HUES64 (cell line): ENCODE data around the gene TMPRSS3.

Source experiments
- H3K27ac ChIP-seq: 2 replicates; pipeline ENCODE4 v1.7.0; 2013; ENCODE audit warnings: low read depth, low read length, inconsistent platforms
- H3K27me3 ChIP-seq: 2 replicates; pipeline ENCODE4 v1.6.1; 2013; ENCODE audit warnings: mild to moderate bottlenecking, low read length; ENCODE audit not compliant: insufficient read depth
- H3K36me3 ChIP-seq: 2 replicates; pipeline ENCODE4 v1.6.1; 2013; ENCODE audit warnings: mild to moderate bottlenecking, low read length; ENCODE audit not compliant: insufficient read depth
- H3K4me1 ChIP-seq: 2 replicates; pipeline ENCODE4 v1.6.1; 2013; ENCODE audit warnings: mild to moderate bottlenecking, low read length, moderate library complexity; ENCODE audit not compliant: insufficient read depth
- H3K4me3 ChIP-seq: 2 replicates; pipeline ENCODE4 v1.5.1; 2013; ENCODE audit warnings: mild to moderate bottlenecking, low read length, moderate library complexity
- H3K9ac ChIP-seq: 2 replicates; pipeline ENCODE4 v1.6.1; 2013; ENCODE audit warnings: mild to moderate bottlenecking, low read depth, low read length
- H3K9me3 ChIP-seq: 2 replicates; pipeline ENCODE4 v1.6.1; 2013; ENCODE audit warnings: low read depth, low read length; ENCODE audit not compliant: insufficient read depth
- WGBS: fragments of 150-250, 120-280 bp; methylation state at CpG from one replicate; pipeline ENCODE4 v1.1.7; 2013; ENCODE audit warnings: missing lambda C conversion rate; 5-methylcytosine and 5-hydroxymethylcytosine counted together

Gene TMPRSS3

DNA sequence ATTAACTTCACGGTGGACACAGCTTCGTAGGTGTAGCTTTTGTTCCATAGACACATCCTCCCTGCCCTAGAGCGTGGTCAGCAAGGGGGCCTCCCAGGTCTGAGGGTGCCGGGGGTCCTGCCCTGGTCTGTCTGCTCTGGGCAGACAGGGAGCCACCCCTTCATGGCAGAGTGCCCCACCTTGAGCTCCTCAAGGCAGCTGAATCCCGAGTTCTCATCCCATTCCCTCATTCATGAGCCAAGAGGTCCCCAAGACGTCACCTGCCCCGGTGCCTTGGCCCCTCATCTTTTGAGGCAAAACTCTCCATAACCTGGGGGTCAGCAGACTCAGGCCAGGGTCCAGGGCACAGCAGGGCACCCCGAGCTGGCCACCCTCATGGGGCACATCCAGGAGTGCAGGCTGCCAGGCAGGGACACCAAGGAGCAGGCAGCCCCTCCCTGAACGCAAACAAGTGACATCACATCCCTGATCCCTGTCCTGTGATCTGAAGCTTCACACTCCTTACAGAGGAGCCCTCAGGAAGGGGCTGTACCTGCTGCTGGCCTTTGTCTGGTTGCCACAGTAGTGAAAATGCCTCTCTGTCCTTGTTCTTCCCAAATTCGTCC, 31.1 kb upstream of the TMPRSS3 start:
- Histone ChIP-seq H3K4me1 (no peaks in the 10 kb centered on the region), H3K27me3 (no peaks in the 10 kb centered on the region), H3K27ac (no peak overlapping the region), H3K9ac (no peak overlapping the region), H3K36me3 (no peaks in the 10 kb centered on the region), H3K9me3 (no peaks in the 10 kb centered on the region), H3K4me3 (no peak overlapping the region)
- WGBS = 87% methylated on average over 10 of the region's 10 CpGs

GRCh38 chr21:42426424-42426823, 30.6 kb upstream of the TMPRSS3 start:
- no peak overlapping the region for H3K27ac ChIP-seq
- H3K27me3 ChIP-seq = no peaks in the 10 kb centered on the region
- WGBS = 89% methylated on average over 7 of the region's 7 CpGs
- H3K4me3 ChIP-seq = no peak overlapping the region
- H3K9ac ChIP-seq = no peak overlapping the region
- H3K9me3 ChIP-seq = no peaks in the 10 kb centered on the region
- H3K36me3 ChIP-seq = no peaks in the 10 kb centered on the region
- no peaks in the 10 kb centered on the region for H3K4me1 ChIP-seq

GRCh38 chr21:42425591-42425990, 29.7 kb upstream of the TMPRSS3 start:
- 91% methylated on average over 4 of the region's 4 CpGs for WGBS
- Histone ChIP-seq H3K4me3 (no peak overlapping the region), H3K9ac (no peak overlapping the region), H3K9me3 (no peaks in the 10 kb centered on the region), H3K27me3 (no peaks in the 10 kb centered on the region), H3K27ac (no peak overlapping the region), H3K36me3 (no peaks in the 10 kb centered on the region), H3K4me1 (no peaks in the 10 kb centered on the region)

DNA sequence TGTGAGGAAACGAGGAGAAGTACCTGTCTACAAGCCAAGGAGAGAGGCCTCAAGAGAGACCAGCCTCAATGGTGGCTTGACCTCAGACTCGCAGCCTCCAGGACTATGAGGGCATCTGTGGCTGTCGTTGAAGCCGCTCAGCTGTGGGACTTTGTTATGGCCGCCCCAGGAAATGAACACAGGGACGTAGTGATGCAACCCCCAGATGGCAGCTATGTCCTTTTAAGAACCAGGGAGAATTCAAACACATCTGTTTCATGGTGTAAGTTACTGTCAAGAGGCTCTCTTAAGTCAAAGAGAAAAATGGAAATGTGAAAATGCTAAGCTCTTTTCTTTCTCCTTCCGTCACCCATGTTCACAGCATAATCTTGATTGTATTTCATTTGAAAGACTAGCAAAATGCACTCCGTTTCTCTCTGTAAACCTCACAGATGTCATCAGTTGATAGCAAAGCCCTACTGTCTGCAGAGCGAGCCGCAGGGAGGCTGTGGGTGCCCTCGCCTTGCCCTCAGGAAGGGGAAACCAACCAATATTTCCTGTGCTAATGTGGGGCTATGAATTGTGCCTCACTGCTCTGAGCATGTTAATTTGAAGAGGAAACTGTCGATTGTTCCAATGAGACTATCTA, 29.2 kb upstream of the TMPRSS3 start:
- no peaks in the 10 kb centered on the region for H3K4me1 ChIP-seq
- no peaks in the 10 kb centered on the region for H3K36me3 ChIP-seq

DNA sequence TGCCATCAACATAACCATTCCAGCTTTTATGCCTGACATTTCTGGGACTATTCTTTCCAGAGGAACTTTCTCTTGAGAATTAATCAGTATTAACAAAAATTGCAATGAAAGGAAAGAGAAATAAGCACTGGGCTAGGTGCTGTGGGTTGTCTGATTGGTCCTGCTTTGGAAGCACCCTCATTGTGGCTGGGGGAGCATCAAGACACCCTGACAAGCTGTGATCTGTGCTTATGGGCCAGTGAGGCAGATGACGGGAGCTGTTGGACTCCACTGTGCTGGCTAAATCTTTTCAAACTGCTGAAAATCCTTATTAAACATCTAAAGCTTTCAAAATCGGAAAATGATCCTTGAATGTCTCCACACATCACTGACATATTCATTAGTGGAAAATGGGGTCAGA, 27.8 kb upstream of the TMPRSS3 start:
- no peaks in the 10 kb centered on the region for H3K27me3 ChIP-seq
- no peaks in the 10 kb centered on the region for H3K4me1 ChIP-seq

More for the DNA sequence above, 29.2 kb upstream of the TMPRSS3 start:
- WGBS = 89% methylated on average over 12 of the region's 12 CpGs
- no peak overlapping the region for H3K9ac ChIP-seq
- no peaks in the 10 kb centered on the region for H3K27me3 ChIP-seq
- H3K9me3 ChIP-seq = no peaks in the 10 kb centered on the region
- no peak overlapping the region for H3K4me3 ChIP-seq
- H3K27ac ChIP-seq = no peak overlapping the region

GRCh38 chr21:42423197-42423675, 27.4 kb upstream of the TMPRSS3 start:
- Histone ChIP-seq H3K4me1 (no peaks in the 10 kb centered on the region), H3K36me3 (no peaks in the 10 kb centered on the region), H3K9ac (no peak overlapping the region), H3K4me3 (no peak overlapping the region), H3K27me3 (no peaks in the 10 kb centered on the region; the same call in 1 of the 2 replicates), H3K27ac (no peak overlapping the region), H3K9me3 (no peaks in the 10 kb centered on the region)
- WGBS = 86% methylated on average over 10 of the region's 10 CpGs

More for the DNA sequence above, 27.8 kb upstream of the TMPRSS3 start:
- 93% methylated on average over 2 of the region's 2 CpGs for WGBS
- H3K9ac ChIP-seq = no peak overlapping the region
- H3K4me3 ChIP-seq = no peak overlapping the region
- H3K27ac ChIP-seq = no peak overlapping the region
- no peaks in the 10 kb centered on the region for H3K9me3 ChIP-seq
- no peaks in the 10 kb centered on the region for H3K36me3 ChIP-seq

- Histone ChIP-seq H3K27me3 (no peaks in the 10 kb centered on the region; the same call in 1 of the 2 replicates), H3K9me3 (no peaks in the 10 kb centered on the region), H3K36me3 (no peaks in the 10 kb centered on the region), H3K4me1 (no peaks in the 10 kb centered on the region), H3K9ac (no peak overlapping the region), H3K27ac (no peak overlapping the region), H3K4me3 (no peak overlapping the region)
- 80% methylated on average over 3 of the region's 3 CpGs for WGBS
Measured at GRCh38 chr21:42421018-42421793, 25.4 kb upstream of the TMPRSS3 start.

- Histone ChIP-seq H3K4me3 (no peak overlapping the region), H3K4me1 (0 out of 2 replicates have a peak, but pooled peaks cover 2% of the 10 kb centered on the region), H3K27ac (no peak overlapping the region), H3K9ac (no peak overlapping the region), H3K36me3 (no peaks in the 10 kb centered on the region), H3K9me3 (no peaks in the 10 kb centered on the region), H3K27me3 (no peaks in the 10 kb centered on the region; the same call in 1 of the 2 replicates)
- WGBS = 96% methylated on average over 6 of the region's 6 CpGs
Measured at GRCh38 chr21:42419845-42420244, 24.0 kb upstream of the TMPRSS3 start.

DNA sequence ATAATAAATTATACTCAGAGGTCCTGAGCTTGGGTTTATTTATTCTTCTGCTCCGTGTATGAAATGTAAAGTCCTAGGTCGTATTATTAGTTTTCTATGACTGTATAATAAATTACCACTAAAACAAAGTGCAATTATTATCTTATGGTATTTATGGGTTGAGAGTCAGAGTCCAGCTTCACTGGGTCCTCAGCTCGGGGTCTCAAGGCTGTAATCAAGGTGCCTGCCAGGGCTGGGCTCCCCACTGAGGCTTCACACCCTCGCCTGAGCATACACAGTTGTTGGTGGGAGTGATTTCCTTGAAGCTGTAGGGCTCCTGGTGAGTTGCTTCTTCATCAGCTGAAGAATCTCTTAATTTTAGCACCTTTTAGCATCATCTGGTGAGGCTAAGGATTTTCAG, 23.0 kb upstream of the TMPRSS3 start:
- WGBS = 80% methylated on average over 2 of the region's 4 CpGs

DNA sequence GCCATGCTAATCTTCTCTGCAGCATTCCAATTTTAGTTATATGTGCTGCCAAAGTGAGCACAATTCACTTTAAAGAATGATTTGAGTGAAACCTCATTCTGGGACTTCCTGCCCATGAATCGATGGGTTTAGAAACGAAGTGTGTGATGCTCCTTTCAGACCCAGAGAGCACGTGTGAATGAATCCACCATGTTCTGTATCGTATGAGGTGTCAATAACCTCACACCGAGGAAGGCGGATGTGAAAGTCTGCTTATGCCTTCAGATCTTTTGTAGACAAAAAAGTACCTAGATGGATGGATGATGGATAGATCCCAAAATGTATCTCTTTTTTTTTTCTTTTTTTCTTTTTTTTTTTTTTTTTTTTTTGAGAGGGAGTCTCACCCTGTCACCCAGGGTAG, 21.7 kb upstream of the TMPRSS3 start:
- Histone ChIP-seq H3K27ac (no peak overlapping the region), H3K9ac (no peak overlapping the region), H3K4me1 (0 out of 2 replicates have a peak, but pooled peaks cover 2% of the 10 kb centered on the region), H3K36me3 (no peaks in the 10 kb centered on the region), H3K9me3 (no peaks in the 10 kb centered on the region), H3K4me3 (no peak overlapping the region), H3K27me3 (no peaks in the 10 kb centered on the region; the same call in 1 of the 2 replicates)
- WGBS = 95% methylated on average over 6 of the region's 6 CpGs

More for the DNA sequence above, 23.0 kb upstream of the TMPRSS3 start:
- Histone ChIP-seq H3K4me1 (0 out of 2 replicates have a peak, but pooled peaks cover 2% of the 10 kb centered on the region), H3K9me3 (no peaks in the 10 kb centered on the region), H3K4me3 (no peak overlapping the region), H3K36me3 (no peaks in the 10 kb centered on the region), H3K27ac (no peak overlapping the region), H3K27me3 (no peaks in the 10 kb centered on the region; the same call in 1 of the 2 replicates), H3K9ac (no peak overlapping the region)
